ENCODE data around the gene GORAB.

Gene GORAB

GRCh38 chr1:170531758-170532657, at the start of gene GORAB:
Gene GORAB, plus strand, starts transcription at chr1:170532166. Its CDS starts 58 bp downstream, at chr1:170532224.
- peak within 1 kb of the TSS; percentile 95 to 96 for H3K4me3 ChIP-seq (ENCODE audit: low read length in 2 of 2)
- peaks cover 4% of the 10 kb centered on the region for H3K4me1 ChIP-seq (ENCODE audit: control insufficient read depth, insufficient read depth, low read length)
- no peaks in the 10 kb centered on the region for H3K36me3 ChIP-seq (ENCODE audit: control insufficient read depth in 2 of 2, insufficient read depth in 2 of 2, low read length in 2 of 2)
- H3K9me3 ChIP-seq (ENCODE audit: control insufficient read depth in 2 of 2, low read length in 2 of 2), result no peaks in the 10 kb centered on the region
- H3K9ac ChIP-seq (ENCODE audit: low read length in 2 of 2), result peak within 1 kb of the TSS; percentile 95 to 98
- no peaks in the 10 kb centered on the region for H3K27me3 ChIP-seq (ENCODE audit: control insufficient read depth in 1 of 2, insufficient read depth in 2 of 2, low read length in 2 of 2)
- peak within 1 kb of the TSS; percentile 86 for H3K27ac ChIP-seq (ENCODE audit: low read length)

GRCh38 chr1:170483051-170483450, 48.9 kb upstream of the GORAB start:
- H3K27me3 ChIP-seq (ENCODE audit: control insufficient read depth in 1 of 2, insufficient read depth in 2 of 2, low read length in 2 of 2), result no peaks in the 10 kb centered on the region
- H3K4me1 ChIP-seq (ENCODE audit: control insufficient read depth, insufficient read depth, low read length), result no peaks in the 10 kb centered on the region
- no peak overlapping the region for H3K9ac ChIP-seq (ENCODE audit: low read length in 2 of 2)
- H3K9me3 ChIP-seq (ENCODE audit: control insufficient read depth in 2 of 2, low read length in 2 of 2), result no peaks in the 10 kb centered on the region
- H3K36me3 ChIP-seq (ENCODE audit: control insufficient read depth in 2 of 2, insufficient read depth in 2 of 2, low read length in 2 of 2), result no peaks in the 10 kb centered on the region
- H3K27ac ChIP-seq (ENCODE audit: low read length), result no peak overlapping the region
- H3K4me3 ChIP-seq (ENCODE audit: low read length in 2 of 2), result no peak overlapping the region

- no peaks in the 10 kb centered on the region for H3K9me3 ChIP-seq (ENCODE audit: control insufficient read depth in 2 of 2, low read length in 2 of 2)
- no peak overlapping the region for H3K4me3 ChIP-seq (ENCODE audit: low read length in 2 of 2)
- H3K4me1 ChIP-seq (ENCODE audit: control insufficient read depth, insufficient read depth, low read length), result no peaks in the 10 kb centered on the region
- H3K9ac ChIP-seq (ENCODE audit: low read length in 2 of 2), result no peak overlapping the region
- no peak overlapping the region for H3K27ac ChIP-seq (ENCODE audit: low read length)
- H3K36me3 ChIP-seq (ENCODE audit: control insufficient read depth in 2 of 2, insufficient read depth in 2 of 2, low read length in 2 of 2), result no peaks in the 10 kb centered on the region
- no peaks in the 10 kb centered on the region for H3K27me3 ChIP-seq (ENCODE audit: control insufficient read depth in 1 of 2, insufficient read depth in 2 of 2, low read length in 2 of 2)
Measured at GRCh38 chr1:170487503-170487902, 44.5 kb upstream of the GORAB start.

GRCh38 chr1:170491291-170491690, 40.7 kb upstream of the GORAB start:
- H3K4me3 ChIP-seq (ENCODE audit: low read length in 2 of 2), result no peak overlapping the region
- H3K9ac ChIP-seq (ENCODE audit: low read length in 2 of 2), result no peak overlapping the region
- H3K36me3 ChIP-seq (ENCODE audit: control insufficient read depth in 2 of 2, insufficient read depth in 2 of 2, low read length in 2 of 2), result no peaks in the 10 kb centered on the region
- H3K27ac ChIP-seq (ENCODE audit: low read length), result no peak overlapping the region
- no peaks in the 10 kb centered on the region for H3K4me1 ChIP-seq (ENCODE audit: control insufficient read depth, insufficient read depth, low read length)
- H3K27me3 ChIP-seq (ENCODE audit: control insufficient read depth in 1 of 2, insufficient read depth in 2 of 2, low read length in 2 of 2), result no peaks in the 10 kb centered on the region
- H3K9me3 ChIP-seq (ENCODE audit: control insufficient read depth in 2 of 2, low read length in 2 of 2), result no peaks in the 10 kb centered on the region

- H3K9ac ChIP-seq (ENCODE audit: low read length in 2 of 2), result no peak overlapping the region
- no peaks in the 10 kb centered on the region for H3K36me3 ChIP-seq (ENCODE audit: control insufficient read depth in 2 of 2, insufficient read depth in 2 of 2, low read length in 2 of 2)
- no peak overlapping the region for H3K27ac ChIP-seq (ENCODE audit: low read length)
- H3K27me3 ChIP-seq (ENCODE audit: control insufficient read depth in 1 of 2, insufficient read depth in 2 of 2, low read length in 2 of 2), result no peaks in the 10 kb centered on the region
- H3K4me1 ChIP-seq (ENCODE audit: control insufficient read depth, insufficient read depth, low read length), result no peaks in the 10 kb centered on the region
- no peak overlapping the region for H3K4me3 ChIP-seq (ENCODE audit: low read length in 2 of 2)
- no peaks in the 10 kb centered on the region for H3K9me3 ChIP-seq (ENCODE audit: control insufficient read depth in 2 of 2, low read length in 2 of 2)
Measured at GRCh38 chr1:170494369-170494768, 37.6 kb upstream of the GORAB start.

- no peak overlapping the region for H3K27ac ChIP-seq (ENCODE audit: low read length)
Measured at GRCh38 chr1:170495006-170495405, 37.0 kb upstream of the GORAB start.

GRCh38 chr1:170498876-170499275, 33.1 kb upstream of the GORAB start:
- H3K27ac ChIP-seq (ENCODE audit: low read length), result no peak overlapping the region
- no peak overlapping the region for H3K4me3 ChIP-seq (ENCODE audit: low read length in 2 of 2)
- H3K9ac ChIP-seq (ENCODE audit: low read length in 2 of 2), result no peak overlapping the region
- no peaks in the 10 kb centered on the region for H3K9me3 ChIP-seq (ENCODE audit: control insufficient read depth in 2 of 2, low read length in 2 of 2)
- no peaks in the 10 kb centered on the region for H3K36me3 ChIP-seq (ENCODE audit: control insufficient read depth in 2 of 2, insufficient read depth in 2 of 2, low read length in 2 of 2)
- H3K27me3 ChIP-seq (ENCODE audit: control insufficient read depth in 1 of 2, insufficient read depth in 2 of 2, low read length in 2 of 2), result no peaks in the 10 kb centered on the region
- H3K4me1 ChIP-seq (ENCODE audit: control insufficient read depth, insufficient read depth, low read length), result no peaks in the 10 kb centered on the region

More at GRCh38 chr1:170495006-170495405, 37.0 kb upstream of the GORAB start:
- Histone ChIP-seq H3K36me3 (ENCODE audit: control insufficient read depth in 2 of 2, insufficient read depth in 2 of 2, low read length in 2 of 2) (no peaks in the 10 kb centered on the region), H3K4me1 (ENCODE audit: control insufficient read depth, insufficient read depth, low read length) (no peaks in the 10 kb centered on the region), H3K4me3 (ENCODE audit: low read length in 2 of 2) (no peak overlapping the region), H3K9me3 (ENCODE audit: control insufficient read depth in 2 of 2, low read length in 2 of 2) (no peaks in the 10 kb centered on the region), H3K9ac (ENCODE audit: low read length in 2 of 2) (no peak overlapping the region), H3K27me3 (ENCODE audit: control insufficient read depth in 1 of 2, insufficient read depth in 2 of 2, low read length in 2 of 2) (no peaks in the 10 kb centered on the region)

- Histone ChIP-seq H3K4me3 (ENCODE audit: low read length in 2 of 2) (no peak overlapping the region), H3K36me3 (ENCODE audit: control insufficient read depth in 2 of 2, insufficient read depth in 2 of 2, low read length in 2 of 2) (no peaks in the 10 kb centered on the region), H3K27ac (ENCODE audit: low read length) (no peak overlapping the region), H3K4me1 (ENCODE audit: control insufficient read depth, insufficient read depth, low read length) (no peaks in the 10 kb centered on the region), H3K9me3 (ENCODE audit: control insufficient read depth in 2 of 2, low read length in 2 of 2) (no peaks in the 10 kb centered on the region), H3K27me3 (ENCODE audit: control insufficient read depth in 1 of 2, insufficient read depth in 2 of 2, low read length in 2 of 2) (no peaks in the 10 kb centered on the region), H3K9ac (ENCODE audit: low read length in 2 of 2) (no peak overlapping the region)
Measured at GRCh38 chr1:170503665-170504064, 28.3 kb upstream of the GORAB start.

GRCh38 chr1:170510163-170510562, 21.8 kb upstream of the GORAB start:
- Histone ChIP-seq H3K9ac (ENCODE audit: low read length in 2 of 2) (no peak overlapping the region), H3K4me3 (ENCODE audit: low read length in 2 of 2) (no peak overlapping the region), H3K27ac (ENCODE audit: low read length) (no peak overlapping the region), H3K4me1 (ENCODE audit: control insufficient read depth, insufficient read depth, low read length) (no peaks in the 10 kb centered on the region), H3K36me3 (ENCODE audit: control insufficient read depth in 2 of 2, insufficient read depth in 2 of 2, low read length in 2 of 2) (no peaks in the 10 kb centered on the region), H3K9me3 (ENCODE audit: control insufficient read depth in 2 of 2, low read length in 2 of 2) (no peaks in the 10 kb centered on the region), H3K27me3 (ENCODE audit: control insufficient read depth in 1 of 2, insufficient read depth in 2 of 2, low read length in 2 of 2) (no peaks in the 10 kb centered on the region)

GRCh38 chr1:170511038-170511437, 20.9 kb upstream of the GORAB start:
- Histone ChIP-seq H3K27ac (ENCODE audit: low read length) (no peak overlapping the region), H3K4me3 (ENCODE audit: low read length in 2 of 2) (no peak overlapping the region), H3K9me3 (ENCODE audit: control insufficient read depth in 2 of 2, low read length in 2 of 2) (no peaks in the 10 kb centered on the region), H3K27me3 (ENCODE audit: control insufficient read depth in 1 of 2, insufficient read depth in 2 of 2, low read length in 2 of 2) (no peaks in the 10 kb centered on the region), H3K36me3 (ENCODE audit: control insufficient read depth in 2 of 2, insufficient read depth in 2 of 2, low read length in 2 of 2) (no peaks in the 10 kb centered on the region), H3K9ac (ENCODE audit: low read length in 2 of 2) (no peak overlapping the region), H3K4me1 (ENCODE audit: control insufficient read depth, insufficient read depth, low read length) (no peaks in the 10 kb centered on the region)

- H3K27ac ChIP-seq (ENCODE audit: low read length), result no peak overlapping the region
- H3K9me3 ChIP-seq (ENCODE audit: control insufficient read depth in 2 of 2, low read length in 2 of 2), result no peaks in the 10 kb centered on the region
- H3K9ac ChIP-seq (ENCODE audit: low read length in 2 of 2), result no peak overlapping the region
- H3K4me3 ChIP-seq (ENCODE audit: low read length in 2 of 2), result no peak overlapping the region
- H3K27me3 ChIP-seq (ENCODE audit: control insufficient read depth in 1 of 2, insufficient read depth in 2 of 2, low read length in 2 of 2), result no peaks in the 10 kb centered on the region
- no peaks in the 10 kb centered on the region for H3K36me3 ChIP-seq (ENCODE audit: control insufficient read depth in 2 of 2, insufficient read depth in 2 of 2, low read length in 2 of 2)
- no peaks in the 10 kb centered on the region for H3K4me1 ChIP-seq (ENCODE audit: control insufficient read depth, insufficient read depth, low read length)
Measured at GRCh38 chr1:170513138-170513537, 18.8 kb upstream of the GORAB start.

Measured in stomach smooth muscle (tissue), 2 donors.